Measurements from ENCODE around the gene KCNE4.

The KCNE4 gene

GRCh38 chr2:223092667-223093066, 40.7 kb downstream of the KCNE4 start:
- no peaks in the 10 kb centered on the region for H3K4me1 ChIP-seq (ENCODE audit: insufficient read depth, low read length)
- H3K27me3 ChIP-seq (ENCODE audit: insufficient read depth, low read length, poor library complexity): no peaks in the 10 kb centered on the region
- no peak overlapping the region for H3K4me3 ChIP-seq (ENCODE audit: low read depth in 1 of 2, low read length in 2 of 2)
- no peaks in the 10 kb centered on the region for H3K9me3 ChIP-seq (ENCODE audit: insufficient read depth, low read length, severe bottlenecking)
- DNase-seq: no peak
- no peak overlapping the region for H3K9ac ChIP-seq (ENCODE audit: low read depth, low read length)
- H3K36me3 ChIP-seq (ENCODE audit: insufficient read depth, low read length): no peaks in the 10 kb centered on the region
- no peaks in the 10 kb centered on the region for H3K79me2 ChIP-seq (ENCODE audit: insufficient read depth, low read length)
- ATAC-seq (ENCODE audit: insufficient read depth, low read depth): no peak
- TF ChIP-seq CTCF (IDR thresholded peaks at IDR 0.05; ENCODE audit: borderline replicate concordance, extremely low read depth, low read length, poor library complexity, severe bottlenecking) (no peak), EZH2 (IDR thresholded peaks at IDR 0.05; ENCODE audit: borderline replicate concordance, low read depth, low read length, severe bottlenecking) (no peak)
- H3K27ac ChIP-seq (ENCODE audit: low read length): no peak overlapping the region
- no peak overlapping the region for H2AFZ ChIP-seq (ENCODE audit: low read depth, low read length)
- H3K4me2 ChIP-seq (ENCODE audit: insufficient read depth, low read length): no peak overlapping the region
- H4K20me1 ChIP-seq (ENCODE audit: insufficient read depth, low read length): no peaks in the 10 kb centered on the region

GRCh38 chr2:223093436-223094241, 41.6 kb downstream of the KCNE4 start:
- no peaks in the 10 kb centered on the region for H4K20me1 ChIP-seq (ENCODE audit: insufficient read depth, low read length)
- TF ChIP-seq CTCF (IDR thresholded peaks at IDR 0.05; ENCODE audit: borderline replicate concordance, extremely low read depth, low read length, poor library complexity, severe bottlenecking) (no peak), EZH2 (IDR thresholded peaks at IDR 0.05; ENCODE audit: borderline replicate concordance, low read depth, low read length, severe bottlenecking) (no peak)
- ATAC-seq (ENCODE audit: insufficient read depth, low read depth) (no peak), DNase-seq (no peak)
- H3K27me3 ChIP-seq (ENCODE audit: insufficient read depth, low read length, poor library complexity): no peaks in the 10 kb centered on the region
- no peak overlapping the region for H3K4me3 ChIP-seq (ENCODE audit: low read depth in 1 of 2, low read length in 2 of 2)
- no peak overlapping the region for H3K9ac ChIP-seq (ENCODE audit: low read depth, low read length)
- H3K4me1 ChIP-seq (ENCODE audit: insufficient read depth, low read length): no peaks in the 10 kb centered on the region
- no peaks in the 10 kb centered on the region for H3K9me3 ChIP-seq (ENCODE audit: insufficient read depth, low read length, severe bottlenecking)
- H3K36me3 ChIP-seq (ENCODE audit: insufficient read depth, low read length): no peaks in the 10 kb centered on the region
- H3K27ac ChIP-seq (ENCODE audit: low read length): no peak overlapping the region
- H2AFZ ChIP-seq (ENCODE audit: low read depth, low read length): no peak overlapping the region
- H3K79me2 ChIP-seq (ENCODE audit: insufficient read depth, low read length): no peaks in the 10 kb centered on the region
- no peak overlapping the region for H3K4me2 ChIP-seq (ENCODE audit: insufficient read depth, low read length)

GRCh38 chr2:223095207-223095606, 43.2 kb downstream of the KCNE4 start:
- H2AFZ ChIP-seq (ENCODE audit: low read depth, low read length): no peak overlapping the region
- no peaks in the 10 kb centered on the region for H4K20me1 ChIP-seq (ENCODE audit: insufficient read depth, low read length)
- H3K4me2 ChIP-seq (ENCODE audit: insufficient read depth, low read length): no peak overlapping the region
- ATAC-seq (ENCODE audit: insufficient read depth, low read depth) (no peak), DNase-seq (no peak)
- no peaks in the 10 kb centered on the region for H3K36me3 ChIP-seq (ENCODE audit: insufficient read depth, low read length)
- no peaks in the 10 kb centered on the region for H3K4me1 ChIP-seq (ENCODE audit: insufficient read depth, low read length)
- TF ChIP-seq CTCF (IDR thresholded peaks at IDR 0.05; ENCODE audit: borderline replicate concordance, extremely low read depth, low read length, poor library complexity, severe bottlenecking) (no peak), EZH2 (IDR thresholded peaks at IDR 0.05; ENCODE audit: borderline replicate concordance, low read depth, low read length, severe bottlenecking) (no peak)
- H3K9me3 ChIP-seq (ENCODE audit: insufficient read depth, low read length, severe bottlenecking): no peaks in the 10 kb centered on the region
- no peak overlapping the region for H3K27ac ChIP-seq (ENCODE audit: low read length)
- H3K27me3 ChIP-seq (ENCODE audit: insufficient read depth, low read length, poor library complexity): no peaks in the 10 kb centered on the region
- H3K4me3 ChIP-seq (ENCODE audit: low read depth in 1 of 2, low read length in 2 of 2): no peak overlapping the region
- H3K79me2 ChIP-seq (ENCODE audit: insufficient read depth, low read length): no peaks in the 10 kb centered on the region
- no peak overlapping the region for H3K9ac ChIP-seq (ENCODE audit: low read depth, low read length)

Measured in DND-41 (cell line).